HepG2 (cell line): Measurements from ENCODE around the gene PSMD3. TPM values are rescaled to one million over a fixed set of nuclear protein-coding genes. Genes with fewer than 3 reads are reported as not detected.

Source experiments
- DBP ChIP-seq: sonication (generic); formaldehyde crosslinking; IDR thresholded peaks from 2 replicates; pipeline ENCODE4 v1.4.0; 2020; ENCODE audit warnings: missing genetic modification reagents; ENCODE audit errors: not compliant biosample characterization
- GABPA ChIP-seq, 2 experiments: IDR thresholded peaks; 2 replicates each; pipeline ENCODE4 v1.6.1; 2011 to 2016; ENCODE audit warnings: low read depth in 2 of 2, low read length in 1 of 2, missing biosample characterization in 1 of 2, missing genetic modification characterization in 1 of 2
- HNF4G ChIP-seq, 2 experiments: sonication (generic) in 1 of 2; formaldehyde crosslinking in 1 of 2; IDR thresholded peaks; 2 replicates each; pipeline versions ENCODE4 v1.4.0 to v1.6.1; 2011 to 2020; ENCODE audit warnings: borderline replicate concordance in 2 of 2, low read depth in 2 of 2, mild to moderate bottlenecking in 2 of 2, low read length in 1 of 2, missing genetic modification reagents in 1 of 2, moderate library complexity in 1 of 2
- HNRNPLL ChIP-seq: fragments of 200-400 bp; formaldehyde crosslinking; IDR thresholded peaks from 2 replicates; pipeline ENCODE4 v1.6.1; 2017; ENCODE audit warnings: mild to moderate bottlenecking, low read depth, low read length; ENCODE audit not compliant: poor library complexity, severe bottlenecking
- NFIB ChIP-seq: sonication (generic); formaldehyde crosslinking; IDR thresholded peaks from 2 replicates; pipeline ENCODE4 v1.9.0; 2021; ENCODE audit warnings: missing genetic modification reagents, mild to moderate bottlenecking, borderline replicate concordance
- PHF21A ChIP-seq: sonication (generic); formaldehyde crosslinking; IDR thresholded peaks from 2 replicates; pipeline ENCODE4 v1.5.0; 2020; ENCODE audit warnings: mild to moderate bottlenecking, missing genetic modification reagents
- SIN3B ChIP-seq: fragments of 150-350 bp; IDR thresholded peaks from 2 replicates; pipeline ENCODE4 v1.6.1; 2014; ENCODE audit warnings: low read length
- SNAI1 ChIP-seq: sonication (generic); formaldehyde crosslinking; IDR thresholded peaks from 2 replicates; pipeline ENCODE4 v1.5.0; 2020; ENCODE audit warnings: mild to moderate bottlenecking, missing genetic modification reagents, borderline replicate concordance
- ZBTB1 ChIP-seq: sonication (generic); formaldehyde crosslinking; IDR thresholded peaks from 2 replicates; pipeline ENCODE4 v1.4.0; 2020; ENCODE audit warnings: missing genetic modification reagents, borderline replicate concordance
- ZBTB37 ChIP-seq: sonication (generic); formaldehyde crosslinking; IDR thresholded peaks from 2 replicates; pipeline ENCODE4 v1.4.0; 2020; ENCODE audit warnings: mild to moderate bottlenecking, missing genetic modification reagents
- ZBTB7A ChIP-seq: sonication (generic); formaldehyde crosslinking; IDR thresholded peaks from 2 replicates; pipeline ENCODE4 v1.8.0; 2022; ENCODE audit warnings: mild to moderate bottlenecking, missing genetic modification reagents
- ZNF232 ChIP-seq: sonication (generic); formaldehyde crosslinking; IDR thresholded peaks from 2 replicates; pipeline ENCODE4 v1.4.0; 2020; ENCODE audit warnings: missing genetic modification reagents, borderline replicate concordance
- ZNF235 ChIP-seq: sonication (generic); formaldehyde crosslinking; IDR thresholded peaks from 2 replicates; pipeline ENCODE4 v1.8.1; 2023; ENCODE audit warnings: mild to moderate bottlenecking, missing genetic modification reagents, borderline replicate concordance
- ZNF350 ChIP-seq: sonication (generic); formaldehyde crosslinking; IDR thresholded peaks from 2 replicates; pipeline ENCODE4 v1.4.0; 2020; ENCODE audit warnings: mild to moderate bottlenecking, low read depth, missing genetic modification reagents, borderline replicate concordance
- ZNF570 ChIP-seq: sonication (generic); formaldehyde crosslinking; IDR thresholded peaks from 2 replicates; pipeline ENCODE4 v1.4.0; 2020; ENCODE audit warnings: mild to moderate bottlenecking, missing genetic modification reagents, borderline replicate concordance
- ZNF660 ChIP-seq: sonication (generic); formaldehyde crosslinking; IDR thresholded peaks from 2 replicates; pipeline ENCODE4 v1.5.1; 2020; ENCODE audit warnings: mild to moderate bottlenecking, low read depth, missing genetic modification reagents, borderline replicate concordance
- ZSCAN30 ChIP-seq: sonication (generic); formaldehyde crosslinking; IDR thresholded peaks from 2 replicates; pipeline ENCODE4 v1.5.0; 2020; ENCODE audit warnings: mild to moderate bottlenecking, missing genetic modification reagents
- polyA plus RNA-seq, 8 experiments: library from polyadenylated mRNA; depleted of rRNA in 3 of 8; stranded (reverse) in 7 of 8; unstranded in 1 of 8; fragments of >200 nt; fragmentation: Illumina TruSeq in 4 of 8; extraction: Trizol in 4 of 8; gene quantifications; 2 replicates each; pipeline versions ENCODE4 v1.2.1 to v1.2.3, GENCODE V29; 2011 to 2016; ENCODE audit warnings: low read depth in 4 of 8, missing spikeins in 1 of 8, mixed read lengths in 1 of 8; ENCODE audit not compliant: insufficient read depth in 1 of 8
- total RNA-seq, 5 experiments: library from RNA; depleted of rRNA; stranded (reverse); fragments of >200 nt; fragmentation: Illumina TruSeq; extraction: Trizol; gene quantifications; 2 replicates each; pipeline ENCODE4 v1.2.3, GENCODE V29; 2016; ENCODE audit warnings: low read depth in 1 of 5
- TF ChIP-seq, protein P1 (sequence below): IDR thresholded peaks from 2 replicates; pipeline ENCODE4 v1.6.1; 2016; ENCODE audit warnings: mild to moderate bottlenecking, missing biosample characterization, missing genetic modification reagents
- TF ChIP-seq, protein P2 (sequence below): sonication (generic); formaldehyde crosslinking; IDR thresholded peaks from 2 replicates; pipeline ENCODE4 v1.8.0; 2022; ENCODE audit warnings: mild to moderate bottlenecking, missing genetic modification reagents; ENCODE audit not compliant: insufficient replicate concordance
- TF ChIP-seq, protein P3 (sequence below): IDR thresholded peaks from 2 replicates; pipeline ENCODE4 v1.6.1; 2016; ENCODE audit warnings: missing compliant biosample characterization, missing genetic modification reagents, borderline replicate concordance
- TF ChIP-seq, protein P4 (sequence below): IDR thresholded peaks from 2 replicates; pipeline ENCODE4 v1.6.1; 2018; ENCODE audit warnings: missing genetic modification reagents

Gene PSMD3
- total and polyA plus RNA-seq, 2 of the 13 experiments (the other 11 are each of a cell fraction or from before 2014, with no cell fraction given) = 97.4 to 146 TPM

GRCh38 chr17:39960524-39961041 lies 20.0 kb upstream of the PSMD3 start (continued):
- TF ChIP-seq DBP (CRISPR knock-in tag) (no peak), SNAI1 (CRISPR knock-in tag) (0 out of 2 replicates have a peak, but pooled peaks have one; percentile 33), ZNF570 (CRISPR knock-in tag) (no peak), ZNF235 (CRISPR knock-in tag) (no peak), NFIB (CRISPR knock-in tag) (0 out of 2 replicates have a peak, but pooled peaks have one; percentile 62), ZBTB7A (CRISPR knock-in tag) (no peak), HNF4G (IDR thresholded peaks at IDR 0.05; ENCODE audit: borderline replicate concordance, low read depth, low read length) (no peak), HNF4G (CRISPR knock-in tag; IDR thresholded peaks at IDR 0.05; ENCODE audit: borderline replicate concordance, low read depth) (no peak), ZNF350 (no peak), ZBTB37 (CRISPR knock-in tag) (no peak), HNRNPLL (no peak), ZBTB1 (no peak), ZSCAN30 (CRISPR knock-in tag) (no peak), ZNF232 (CRISPR knock-in tag) (no peak), GABPA (IDR thresholded peaks at IDR 0.05; ENCODE audit: low read depth, low read length) (no peak), GABPA (CRISPR knock-in tag; IDR thresholded peaks at IDR 0.05; ENCODE audit: low read depth) (no peak), SIN3B (no peak), PHF21A (CRISPR knock-in tag) (no peak), ZNF660 (CRISPR knock-in tag) (no peak)
- TF ChIP-seq, protein P1, sequence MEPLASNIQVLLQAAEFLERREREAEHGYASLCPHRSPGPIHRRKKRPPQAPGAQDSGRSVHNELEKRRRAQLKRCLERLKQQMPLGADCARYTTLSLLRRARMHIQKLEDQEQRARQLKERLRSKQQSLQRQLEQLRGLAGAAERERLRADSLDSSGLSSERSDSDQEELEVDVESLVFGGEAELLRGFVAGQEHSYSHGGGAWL (CRISPR knock-in tag) = no peak
- TF ChIP-seq, protein P2, sequence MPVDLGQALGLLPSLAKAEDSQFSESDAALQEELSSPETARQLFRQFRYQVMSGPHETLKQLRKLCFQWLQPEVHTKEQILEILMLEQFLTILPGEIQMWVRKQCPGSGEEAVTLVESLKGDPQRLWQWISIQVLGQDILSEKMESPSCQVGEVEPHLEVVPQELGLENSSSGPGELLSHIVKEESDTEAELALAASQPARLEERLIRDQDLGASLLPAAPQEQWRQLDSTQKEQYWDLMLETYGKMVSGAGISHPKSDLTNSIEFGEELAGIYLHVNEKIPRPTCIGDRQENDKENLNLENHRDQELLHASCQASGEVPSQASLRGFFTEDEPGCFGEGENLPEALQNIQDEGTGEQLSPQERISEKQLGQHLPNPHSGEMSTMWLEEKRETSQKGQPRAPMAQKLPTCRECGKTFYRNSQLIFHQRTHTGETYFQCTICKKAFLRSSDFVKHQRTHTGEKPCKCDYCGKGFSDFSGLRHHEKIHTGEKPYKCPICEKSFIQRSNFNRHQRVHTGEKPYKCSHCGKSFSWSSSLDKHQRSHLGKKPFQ (CRISPR knock-in tag) = no peak
- TF ChIP-seq, protein P3, sequence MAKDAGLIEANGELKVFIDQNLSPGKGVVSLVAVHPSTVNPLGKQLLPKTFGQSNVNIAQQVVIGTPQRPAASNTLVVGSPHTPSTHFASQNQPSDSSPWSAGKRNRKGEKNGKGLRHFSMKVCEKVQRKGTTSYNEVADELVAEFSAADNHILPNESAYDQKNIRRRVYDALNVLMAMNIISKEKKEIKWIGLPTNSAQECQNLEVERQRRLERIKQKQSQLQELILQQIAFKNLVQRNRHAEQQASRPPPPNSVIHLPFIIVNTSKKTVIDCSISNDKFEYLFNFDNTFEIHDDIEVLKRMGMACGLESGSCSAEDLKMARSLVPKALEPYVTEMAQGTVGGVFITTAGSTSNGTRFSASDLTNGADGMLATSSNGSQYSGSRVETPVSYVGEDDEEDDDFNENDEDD (CRISPR knock-in tag) = no peak
- TF ChIP-seq, protein P4, sequence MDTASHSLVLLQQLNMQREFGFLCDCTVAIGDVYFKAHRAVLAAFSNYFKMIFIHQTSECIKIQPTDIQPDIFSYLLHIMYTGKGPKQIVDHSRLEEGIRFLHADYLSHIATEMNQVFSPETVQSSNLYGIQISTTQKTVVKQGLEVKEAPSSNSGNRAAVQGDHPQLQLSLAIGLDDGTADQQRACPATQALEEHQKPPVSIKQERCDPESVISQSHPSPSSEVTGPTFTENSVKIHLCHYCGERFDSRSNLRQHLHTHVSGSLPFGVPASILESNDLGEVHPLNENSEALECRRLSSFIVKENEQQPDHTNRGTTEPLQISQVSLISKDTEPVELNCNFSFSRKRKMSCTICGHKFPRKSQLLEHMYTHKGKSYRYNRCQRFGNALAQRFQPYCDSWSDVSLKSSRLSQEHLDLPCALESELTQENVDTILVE (CRISPR knock-in tag) = no peak
